Measurements from ENCODE around the gene CYTH3. TPM values are rescaled to one million over a fixed set of nuclear protein-coding genes. Genes with fewer than 3 reads are reported as not detected.
A peak's percentile ranks its signal among the peaks of the same experiment; 100 is the strongest.

The CYTH3 gene
- total RNA-seq, 1 donor from 2014 or later = 24.1 TPM

DNA sequence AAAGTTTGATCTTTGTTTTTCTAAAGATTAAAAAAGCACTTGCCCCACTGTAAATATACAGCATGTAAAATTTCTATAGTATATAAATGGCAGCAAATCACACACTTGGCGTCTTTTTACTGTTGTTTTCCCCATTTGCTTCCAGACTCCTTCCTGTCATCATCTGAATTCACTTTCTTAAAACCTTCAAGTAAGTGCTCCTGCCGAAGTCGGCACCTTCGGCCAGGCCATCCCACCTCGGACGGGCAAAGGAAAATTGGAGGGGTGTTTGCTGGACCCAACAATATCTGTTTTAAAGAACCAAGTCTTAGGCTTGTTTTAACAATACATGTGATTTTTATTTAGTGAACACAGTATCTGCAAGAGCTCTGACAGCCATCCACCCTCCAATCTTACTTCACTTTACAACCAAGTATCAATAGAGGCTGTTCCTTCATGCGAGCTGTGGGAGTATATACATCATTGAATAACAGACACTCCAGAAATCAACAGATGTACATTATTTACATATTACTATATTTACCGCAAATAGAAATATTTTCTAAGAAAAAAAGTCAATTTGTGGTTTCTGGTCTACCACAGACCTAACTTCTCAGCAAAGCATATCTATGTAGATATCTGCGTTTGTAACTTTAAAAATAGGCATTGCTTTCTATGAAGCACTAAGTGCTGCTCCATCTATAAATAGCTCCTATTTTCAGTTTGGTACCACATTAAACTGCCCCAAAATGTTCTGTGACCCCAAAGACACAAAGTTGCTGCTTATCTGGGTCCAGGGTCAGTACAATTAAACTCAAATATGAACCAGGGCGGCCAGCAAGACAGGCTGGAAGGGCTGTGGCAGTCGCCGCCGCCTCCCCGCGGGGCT lies 110.7 kb downstream of the CYTH3 start:
- no peak overlapping the region for H3K27ac Mint-ChIP-seq (ENCODE audit: unreplicated experiment)
- no peaks in the 10 kb centered on the region for H3K27me3 Mint-ChIP-seq (ENCODE audit: low read depth)
- no peak overlapping the region for H3K4me3 Mint-ChIP-seq
- H3K4me1 Mint-ChIP-seq = peaks cover 14% of the 10 kb centered on the region
- H3K9me3 Mint-ChIP-seq = no peaks in the 10 kb centered on the region
- no peak for DNase-seq (ENCODE audit: low read depth, low spot score)
- H3K36me3 Mint-ChIP-seq (ENCODE audit: low read depth) = peaks cover 9% of the 10 kb centered on the region
- no peak for TF ChIP-seq CTCF (conservative IDR thresholded peaks at IDR 0.05)

DNA sequence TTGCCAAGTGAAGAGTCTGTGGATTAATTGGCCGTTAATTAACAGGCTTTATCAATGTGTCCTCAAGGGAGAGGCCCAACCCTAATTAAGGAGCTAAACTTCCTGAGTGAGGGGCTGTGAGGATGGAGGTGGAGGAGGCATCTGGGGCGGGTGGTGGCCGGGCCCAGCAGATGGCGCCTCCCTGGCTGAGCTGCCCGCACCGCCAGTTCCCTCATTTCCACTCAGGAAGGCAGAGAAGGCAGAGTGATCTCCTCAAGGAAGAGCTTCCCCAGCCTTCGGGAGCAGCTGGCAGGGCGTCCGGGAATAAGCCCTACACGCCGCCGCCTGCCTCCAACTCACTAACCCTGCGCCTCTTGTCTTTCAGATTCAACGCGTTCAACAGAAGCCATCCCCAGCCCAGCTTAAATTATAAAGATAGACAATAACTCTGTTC lies 112.2 kb downstream of the CYTH3 start:
- DNase-seq (ENCODE audit: low read depth, low spot score) = peak; percentile 46
- Mint-ChIP-seq H3K27ac (ENCODE audit: unreplicated experiment) (peak overlapping the region; percentile 51), H3K36me3 (ENCODE audit: low read depth) (peaks cover 14% of the 10 kb centered on the region), H3K9me3 (no peaks in the 10 kb centered on the region), H3K27me3 (ENCODE audit: low read depth) (no peaks in the 10 kb centered on the region), H3K4me1 (peaks cover 11% of the 10 kb centered on the region), H3K4me3 (no peak overlapping the region)
- TF ChIP-seq CTCF (conservative IDR thresholded peaks at IDR 0.05) = peak; percentile 67

- H3K9me3 Mint-ChIP-seq = no peaks in the 10 kb centered on the region
- peaks cover 6% of the 10 kb centered on the region for H3K4me1 Mint-ChIP-seq
- no peak overlapping the region for H3K27ac Mint-ChIP-seq (ENCODE audit: unreplicated experiment)
- no peak for DNase-seq (ENCODE audit: low read depth, low spot score)
- peaks cover 15% of the 10 kb centered on the region for H3K36me3 Mint-ChIP-seq (ENCODE audit: low read depth)
- TF ChIP-seq CTCF (conservative IDR thresholded peaks at IDR 0.05) = no peak
- H3K4me3 Mint-ChIP-seq = no peak overlapping the region
- H3K27me3 Mint-ChIP-seq (ENCODE audit: low read depth) = no peaks in the 10 kb centered on the region
Observed at GRCh38 chr7:6159524-6160031, 112.8 kb downstream of the CYTH3 start.

GRCh38 chr7:6159097-6159483 lies 113.3 kb downstream of the CYTH3 start:
- no peak for DNase-seq (ENCODE audit: low read depth, low spot score)
- TF ChIP-seq CTCF (conservative IDR thresholded peaks at IDR 0.05) = no peak
- Mint-ChIP-seq H3K36me3 (ENCODE audit: low read depth) (peaks cover 15% of the 10 kb centered on the region), H3K27me3 (ENCODE audit: low read depth) (no peaks in the 10 kb centered on the region), H3K9me3 (no peaks in the 10 kb centered on the region), H3K4me3 (no peak overlapping the region), H3K27ac (ENCODE audit: unreplicated experiment) (peak overlapping the region; percentile 50), H3K4me1 (peaks cover 6% of the 10 kb centered on the region)

- H3K27ac Mint-ChIP-seq (ENCODE audit: unreplicated experiment) = no peak overlapping the region
- H3K4me1 Mint-ChIP-seq = peaks cover 6% of the 10 kb centered on the region
- TF ChIP-seq CTCF (conservative IDR thresholded peaks at IDR 0.05) = no peak
Observed at GRCh38 chr7:6158424-6159096, 113.9 kb downstream of the CYTH3 start.

More at GRCh38 chr7:6158424-6159096, 113.9 kb downstream of the CYTH3 start:
- Mint-ChIP-seq H3K27me3 (ENCODE audit: low read depth) (no peaks in the 10 kb centered on the region), H3K9me3 (no peaks in the 10 kb centered on the region), H3K4me3 (no peak overlapping the region), H3K36me3 (ENCODE audit: low read depth) (peaks cover 15% of the 10 kb centered on the region)
- no peak for DNase-seq (ENCODE audit: low read depth, low spot score)
